GM12874 (cell line): ENCODE measurements around the gene PLRG1.
A peak's percentile ranks its signal among the peaks of the same experiment; 100 is the strongest.

Experiments
- TF ChIP-seq, protein P1 (sequence below): IDR thresholded peaks from 2 replicates; pipeline ENCODE4 v1.5.1; 2011; ENCODE audit warnings: low read depth, mild to moderate bottlenecking, control low read depth, low read length, moderate library complexity; ENCODE audit not compliant: insufficient read depth

The PLRG1 gene

DNA sequence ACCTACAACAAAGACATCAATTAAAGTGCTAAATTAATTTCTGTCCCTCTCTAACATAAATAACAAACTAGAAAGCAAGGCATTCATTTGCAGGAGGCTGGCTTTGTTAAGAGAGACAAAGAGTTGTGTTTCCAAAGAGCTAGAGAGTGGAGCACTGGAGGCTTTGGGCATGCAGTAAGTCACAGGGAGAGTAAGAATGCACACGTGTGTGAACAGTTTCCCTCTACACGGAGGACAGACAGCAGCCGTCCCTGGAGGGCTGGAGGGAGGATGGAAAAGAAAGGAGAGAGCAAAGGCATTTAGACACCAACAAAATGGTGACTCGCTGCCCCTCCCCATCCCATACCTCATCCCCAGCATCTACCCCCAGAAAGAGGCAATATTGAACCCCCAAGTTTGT lies 38.2 kb downstream of the PLRG1 start:
- TF ChIP-seq, protein P1, sequence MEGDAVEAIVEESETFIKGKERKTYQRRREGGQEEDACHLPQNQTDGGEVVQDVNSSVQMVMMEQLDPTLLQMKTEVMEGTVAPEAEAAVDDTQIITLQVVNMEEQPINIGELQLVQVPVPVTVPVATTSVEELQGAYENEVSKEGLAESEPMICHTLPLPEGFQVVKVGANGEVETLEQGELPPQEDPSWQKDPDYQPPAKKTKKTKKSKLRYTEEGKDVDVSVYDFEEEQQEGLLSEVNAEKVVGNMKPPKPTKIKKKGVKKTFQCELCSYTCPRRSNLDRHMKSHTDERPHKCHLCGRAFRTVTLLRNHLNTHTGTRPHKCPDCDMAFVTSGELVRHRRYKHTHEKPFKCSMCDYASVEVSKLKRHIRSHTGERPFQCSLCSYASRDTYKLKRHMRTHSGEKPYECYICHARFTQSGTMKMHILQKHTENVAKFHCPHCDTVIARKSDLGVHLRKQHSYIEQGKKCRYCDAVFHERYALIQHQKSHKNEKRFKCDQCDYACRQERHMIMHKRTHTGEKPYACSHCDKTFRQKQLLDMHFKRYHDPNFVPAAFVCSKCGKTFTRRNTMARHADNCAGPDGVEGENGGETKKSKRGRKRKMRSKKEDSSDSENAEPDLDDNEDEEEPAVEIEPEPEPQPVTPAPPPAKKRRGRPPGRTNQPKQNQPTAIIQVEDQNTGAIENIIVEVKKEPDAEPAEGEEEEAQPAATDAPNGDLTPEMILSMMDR = no peak

DNA sequence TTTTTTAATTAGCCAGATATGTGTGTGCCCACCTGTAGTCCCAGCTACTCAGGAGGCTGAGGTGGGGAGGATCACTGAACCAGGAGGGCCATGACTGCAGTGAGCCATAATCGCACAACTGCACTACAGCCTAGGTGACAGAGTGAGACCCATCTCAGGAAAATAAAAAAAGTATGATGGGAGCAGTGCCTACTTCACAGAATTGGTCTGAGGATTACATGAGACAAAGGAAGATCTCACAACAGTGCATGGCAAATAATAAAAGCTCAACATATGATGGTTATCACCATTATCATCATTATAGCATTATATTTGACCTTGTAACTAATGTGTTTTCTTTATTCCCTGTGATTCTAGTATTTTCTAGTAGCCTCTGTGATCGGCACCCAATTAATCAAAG lies 38.7 kb downstream of the PLRG1 start:
- TF ChIP-seq, protein P1 = no peak

DNA sequence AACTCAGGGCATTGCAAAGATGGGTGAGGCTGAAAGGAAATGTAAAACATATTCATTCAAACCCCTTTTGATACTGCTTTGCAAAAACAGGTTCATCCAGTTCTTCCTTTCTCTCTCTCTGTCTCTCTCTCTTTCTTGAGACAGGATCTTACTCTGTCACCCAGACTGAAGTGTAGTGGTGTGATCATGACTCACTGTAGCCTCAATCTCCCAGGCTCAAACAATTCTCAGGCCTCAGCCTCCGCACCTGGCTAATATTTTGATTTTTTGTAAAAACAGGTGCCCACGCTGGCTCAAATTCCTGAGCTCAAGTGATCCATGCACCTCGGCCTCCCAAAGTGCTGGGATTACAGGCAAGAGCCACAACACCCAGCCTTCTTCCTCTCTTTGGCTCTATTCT lies 43.0 kb downstream of the PLRG1 start:
- TF ChIP-seq, protein P1 = no peak

DNA sequence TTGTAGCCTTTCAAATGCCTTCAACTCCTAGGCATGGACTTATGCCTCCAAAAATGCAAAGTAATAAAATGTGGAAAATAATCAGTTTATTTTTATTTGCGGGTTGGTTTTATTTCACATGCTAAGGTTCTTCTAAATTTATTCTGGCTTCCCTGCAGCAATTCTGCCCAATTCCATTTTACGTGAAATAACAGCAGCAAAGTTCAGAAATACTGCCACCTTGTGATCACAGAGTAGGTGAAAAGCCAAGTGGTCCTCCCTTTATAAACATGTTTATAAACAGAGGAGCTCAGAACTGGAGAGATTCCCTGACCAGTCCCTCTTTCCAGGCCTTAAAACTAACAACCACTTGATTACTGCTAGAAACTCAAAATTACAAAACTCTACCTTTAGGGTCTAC lies 43.9 kb downstream of the PLRG1 start:
- TF ChIP-seq, protein P1 = peak; percentile 26; the same call in 1 of the 2 replicates

DNA sequence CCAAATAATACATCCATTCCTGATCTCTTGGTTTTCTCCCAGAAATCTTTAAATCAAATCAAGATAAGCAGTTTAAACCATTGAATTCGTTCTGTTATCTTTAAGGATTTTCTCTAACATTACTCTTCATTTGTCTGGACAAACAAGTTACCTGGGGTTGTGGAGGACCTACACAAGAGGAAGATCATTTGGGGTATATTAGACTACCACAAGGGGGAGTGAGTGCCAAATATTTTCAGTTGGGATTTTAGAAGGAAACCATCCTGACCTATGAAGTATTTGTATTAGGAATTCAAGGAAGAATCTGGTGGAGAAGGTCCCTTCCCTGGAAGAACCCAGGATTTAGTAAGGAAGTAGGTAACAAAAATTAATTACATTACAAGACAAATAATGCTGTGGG lies 46.6 kb downstream of the PLRG1 start:
- TF ChIP-seq, protein P1 = peak; percentile 42; the same call in 1 of the 2 replicates

DNA sequence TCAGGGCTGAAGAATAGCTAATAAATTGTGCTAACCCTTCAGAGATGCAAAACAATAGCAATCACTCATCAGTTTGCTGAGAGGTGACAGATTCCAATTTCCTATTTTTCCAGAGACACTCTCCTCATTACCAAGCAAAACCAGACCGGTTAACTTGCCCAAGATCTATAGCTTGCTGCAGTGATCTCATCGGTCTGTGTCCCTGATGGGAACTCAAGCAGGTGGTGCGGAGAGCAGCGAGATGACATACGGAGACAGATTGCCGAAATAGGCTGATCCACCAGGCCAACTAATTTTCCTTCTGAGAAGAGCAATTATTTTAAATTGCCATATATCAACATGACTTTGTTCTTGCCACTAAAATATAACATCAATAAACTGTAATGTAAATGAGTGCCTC lies 48.1 kb downstream of the PLRG1 start:
- TF ChIP-seq, protein P1 = no peak

DNA sequence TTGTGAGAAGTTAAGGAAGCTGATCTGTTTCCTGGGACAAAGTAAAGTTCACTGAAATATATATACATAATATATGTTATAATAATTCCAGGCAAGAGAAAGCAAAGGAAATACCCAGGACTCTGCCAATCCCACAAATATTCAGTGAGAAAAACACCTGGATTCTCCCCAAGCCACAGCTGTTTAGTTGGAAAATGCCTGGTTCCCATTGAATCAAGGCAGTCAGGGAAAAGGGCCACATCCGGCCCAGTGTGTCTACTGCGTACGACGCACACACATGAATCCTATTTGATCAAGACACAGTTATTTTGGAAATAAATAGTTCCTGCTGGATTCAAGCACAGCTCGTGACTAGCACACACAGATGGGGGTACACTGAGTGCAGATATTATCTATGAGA lies 52.3 kb downstream of the PLRG1 start:
- TF ChIP-seq, protein P1 = no peak

DNA sequence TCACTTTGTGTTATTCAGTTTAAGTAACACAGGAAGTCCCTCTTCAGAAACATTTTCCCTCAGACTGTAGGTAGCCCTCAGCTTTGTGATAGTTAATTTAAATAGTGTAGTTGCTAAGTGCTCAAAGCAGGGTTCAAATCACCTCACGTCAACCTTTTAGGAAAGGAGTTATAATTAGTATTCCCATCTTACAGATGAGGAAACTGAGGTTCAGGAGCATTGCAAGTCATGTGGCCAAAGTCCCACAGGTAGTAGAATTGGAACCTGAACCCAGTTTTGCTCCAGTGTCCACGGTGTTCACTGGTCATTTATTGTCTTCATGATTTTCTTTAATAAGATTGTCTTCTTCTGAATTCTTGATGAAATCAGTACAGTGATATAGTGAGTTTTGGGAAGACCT lies 54.3 kb downstream of the PLRG1 start:
- TF ChIP-seq, protein P1 = no peak
